Measurements from ENCODE around the gene FKBP3.
"Not testable (repeated sequence)": the region's sequence is repeated elsewhere in the genome, so short reads cannot be mapped to it uniquely, and the experiment has no call there.

FKBP3 gene

GRCh38 chr14:45134051-45134958, at the start of gene FKBP3:
TSS of gene FKBP3 (minus strand) at chr14:45134481. CDS start at chr14:45134456, 25 bp downstream.
- peak; percentile 84 to 95 for DNase-seq (ENCODE audit: low read depth in 1 of 2, low spot score in 1 of 2)

GRCh38 chr14:45181806-45182205, 47.5 kb upstream of the FKBP3 start:
- DNase-seq (ENCODE audit: low read depth in 1 of 2, low spot score in 1 of 2): no peak

GRCh38 chr14:45181329-45181728, 47.0 kb upstream of the FKBP3 start:
- DNase-seq (ENCODE audit: low read depth in 1 of 2, low spot score in 1 of 2): no peak

GRCh38 chr14:45177076-45177475, 42.8 kb upstream of the FKBP3 start:
- no peak for DNase-seq (ENCODE audit: low read depth in 1 of 2, low spot score in 1 of 2)

- DNase-seq (ENCODE audit: low read depth in 1 of 2, low spot score in 1 of 2): no peak
These were observed 35.6 kb upstream of the FKBP3 start for GRCh38 chr14:45169906-45170305.

GRCh38 chr14:45156067-45156466, 21.8 kb upstream of the FKBP3 start:
- no peak for DNase-seq (ENCODE audit: low read depth in 1 of 2, low spot score in 1 of 2)

GRCh38 chr14:45150386-45150890, 16.2 kb upstream of the FKBP3 start:
- no peak for DNase-seq (ENCODE audit: low read depth in 1 of 2, low spot score in 1 of 2)

GRCh38 chr14:45149602-45150001, 15.3 kb upstream of the FKBP3 start:
- no peak for DNase-seq (ENCODE audit: low read depth in 1 of 2, low spot score in 1 of 2)

GRCh38 chr14:45145214-45145613, 10.9 kb upstream of the FKBP3 start:
- no peak for DNase-seq (ENCODE audit: low read depth in 1 of 2, low spot score in 1 of 2)

GRCh38 chr14:45144658-45145057, 10.4 kb upstream of the FKBP3 start:
- DNase-seq (ENCODE audit: low read depth in 1 of 2, low spot score in 1 of 2): no peak

GRCh38 chr14:45142083-45142482, 7.8 kb upstream of the FKBP3 start:
- DNase-seq (ENCODE audit: low read depth in 1 of 2, low spot score in 1 of 2): not testable (repeated sequence)

GRCh38 chr14:45140661-45141187, 6.4 kb upstream of the FKBP3 start:
- DNase-seq (ENCODE audit: low read depth in 1 of 2, low spot score in 1 of 2): no peak

GRCh38 chr14:45136399-45136798, 2.1 kb upstream of the FKBP3 start:
- no peak for DNase-seq (ENCODE audit: low read depth in 1 of 2, low spot score in 1 of 2)

GRCh38 chr14:45135659-45136395, 1.5 kb upstream of the FKBP3 start, which contains the start of gene FANCM:
TSS of gene FANCM (plus strand) at chr14:45135930. CDS start at chr14:45136032, 102 bp downstream.
- DNase-seq (ENCODE audit: low read depth in 1 of 2, low spot score in 1 of 2): peak; percentile 62 to 88

GRCh38 chr14:45135156-45135555, 875 bp upstream of the FKBP3 start:
- no peak for DNase-seq (ENCODE audit: low read depth in 1 of 2, low spot score in 1 of 2)

- no peak for DNase-seq (ENCODE audit: low read depth in 1 of 2, low spot score in 1 of 2)
These were observed 614 bp downstream of the FKBP3 start for GRCh38 chr14:45133683-45134050.

GRCh38 chr14:45128963-45129629, 5.2 kb downstream of the FKBP3 start:
- no peak for DNase-seq (ENCODE audit: low read depth in 1 of 2, low spot score in 1 of 2)

GRCh38 chr14:45125754-45126153, 8.5 kb downstream of the FKBP3 start:
- DNase-seq (ENCODE audit: low read depth in 1 of 2, low spot score in 1 of 2): no peak

GRCh38 chr14:45123271-45123670, 11.0 kb downstream of the FKBP3 start:
- DNase-seq (ENCODE audit: low read depth in 1 of 2, low spot score in 1 of 2): no peak

GRCh38 chr14:45120096-45120495, 14.2 kb downstream of the FKBP3 start:
- no peak for DNase-seq (ENCODE audit: low read depth in 1 of 2, low spot score in 1 of 2)

GRCh38 chr14:45118594-45118993, 15.7 kb downstream of the FKBP3 start:
- no peak for DNase-seq (ENCODE audit: low read depth in 1 of 2, low spot score in 1 of 2)

All from activated CD4-positive, alpha-beta T cell treated with anti-CD3 and anti-CD28 coated beads, Interleukin-2, amount 50 U/mL, for 24 hours (primary cell).